ENCODE data around the gene NMRAL1. TPM values are rescaled to one million over a fixed set of nuclear protein-coding genes. Genes with fewer than 3 reads are reported as not detected.

Gene NMRAL1
- total RNA-seq, 1 experiment from 2014 or later: 71.1 TPM

DNA sequence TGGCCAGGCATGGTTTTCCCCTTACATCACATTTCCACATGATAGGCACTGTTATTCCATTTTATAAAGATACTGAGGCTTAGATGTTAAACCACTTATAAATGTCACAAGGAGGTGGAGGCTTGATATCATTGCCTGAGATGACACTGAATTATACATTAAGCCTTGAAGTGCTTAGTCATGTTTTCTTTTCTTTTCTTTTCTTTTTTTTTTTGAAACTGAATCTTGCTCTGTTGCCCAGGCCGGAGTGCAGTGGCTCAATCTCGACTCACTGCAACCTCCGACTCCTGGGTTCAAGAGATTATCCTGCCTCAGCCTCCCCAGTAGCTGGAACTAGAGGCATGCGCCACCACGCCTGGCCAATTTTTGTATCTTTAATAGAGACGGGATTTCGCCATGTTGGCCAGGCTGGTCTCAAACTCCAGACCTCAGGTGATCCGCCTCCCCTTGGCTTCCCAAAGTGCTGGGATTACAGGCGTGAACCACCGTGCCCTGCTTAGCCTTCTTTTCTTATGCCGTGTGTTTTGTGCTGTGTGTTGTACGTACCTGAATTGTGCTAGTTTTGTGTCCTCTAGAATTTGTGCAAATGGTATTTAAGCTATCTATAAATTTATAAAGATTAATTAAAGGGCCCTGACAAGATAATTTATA, 47.6 kb downstream of the NMRAL1 start:
- Mint-ChIP-seq H3K4me1 (ENCODE audit: low read depth, unreplicated experiment) (peaks cover 6% of the 10 kb centered on the region), H3K27ac (ENCODE audit: unreplicated experiment) (peak overlapping the region; percentile 99), H3K9me3 (ENCODE audit: unreplicated experiment) (no peaks in the 10 kb centered on the region), H3K36me3 (ENCODE audit: insufficient read depth, unreplicated experiment) (peaks cover 47% of the 10 kb centered on the region), H3K4me3 (ENCODE audit: unreplicated experiment) (peak overlapping the region; percentile 94), H3K27me3 (ENCODE audit: insufficient read depth, unreplicated experiment) (no peaks in the 10 kb centered on the region)
- H3K27me3 ChIP-seq (replicated peaks; ENCODE audit: control insufficient read depth, insufficient read depth, low read length): no peaks in the 10 kb centered on the region
- no peak for DNase-seq
- intact Hi-C loops (cut with micrococcal nuclease; ENCODE audit: unreplicated experiment): loop anchor here (5.0 kb wide), 2 partner anchors 50 to 185 kb away; partner anchors contain the start of genes HMOX2 and UBALD1
- CTCF ChIA-PET: no interaction called here
- peaks cover 9% of the 10 kb centered on the region; the same call in 1 of the 2 replicates for H3K4me1 ChIP-seq
- H3K4me3 ChIP-seq (ENCODE audit: low read depth, low read length): peak overlapping the region; percentile 50
- no peaks in the 10 kb centered on the region; the same call in 1 of the 2 replicates for H3K36me3 ChIP-seq (ENCODE audit: control insufficient read depth, insufficient read depth, low read length)
- TF ChIP-seq, protein P1, sequence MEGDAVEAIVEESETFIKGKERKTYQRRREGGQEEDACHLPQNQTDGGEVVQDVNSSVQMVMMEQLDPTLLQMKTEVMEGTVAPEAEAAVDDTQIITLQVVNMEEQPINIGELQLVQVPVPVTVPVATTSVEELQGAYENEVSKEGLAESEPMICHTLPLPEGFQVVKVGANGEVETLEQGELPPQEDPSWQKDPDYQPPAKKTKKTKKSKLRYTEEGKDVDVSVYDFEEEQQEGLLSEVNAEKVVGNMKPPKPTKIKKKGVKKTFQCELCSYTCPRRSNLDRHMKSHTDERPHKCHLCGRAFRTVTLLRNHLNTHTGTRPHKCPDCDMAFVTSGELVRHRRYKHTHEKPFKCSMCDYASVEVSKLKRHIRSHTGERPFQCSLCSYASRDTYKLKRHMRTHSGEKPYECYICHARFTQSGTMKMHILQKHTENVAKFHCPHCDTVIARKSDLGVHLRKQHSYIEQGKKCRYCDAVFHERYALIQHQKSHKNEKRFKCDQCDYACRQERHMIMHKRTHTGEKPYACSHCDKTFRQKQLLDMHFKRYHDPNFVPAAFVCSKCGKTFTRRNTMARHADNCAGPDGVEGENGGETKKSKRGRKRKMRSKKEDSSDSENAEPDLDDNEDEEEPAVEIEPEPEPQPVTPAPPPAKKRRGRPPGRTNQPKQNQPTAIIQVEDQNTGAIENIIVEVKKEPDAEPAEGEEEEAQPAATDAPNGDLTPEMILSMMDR (IDR thresholded peaks at IDR 0.05; ENCODE audit: insufficient read depth in 1 of 2, low read depth in 1 of 2, low read length in 1 of 2, severe bottlenecking in 1 of 2, unreplicated experiment in 1 of 2): no peak
- POLR2A ChIA-PET: interaction anchor here (0.6 kb wide), 1 partner anchor 425 kb away, joined by 3 read pairs; no protein-coding TSS in a partner anchor
- H3K9me3 ChIP-seq: no peaks in the 10 kb centered on the region
- TSS peak; percentile 52 for BruUV-seq (replicated peaks)

DNA sequence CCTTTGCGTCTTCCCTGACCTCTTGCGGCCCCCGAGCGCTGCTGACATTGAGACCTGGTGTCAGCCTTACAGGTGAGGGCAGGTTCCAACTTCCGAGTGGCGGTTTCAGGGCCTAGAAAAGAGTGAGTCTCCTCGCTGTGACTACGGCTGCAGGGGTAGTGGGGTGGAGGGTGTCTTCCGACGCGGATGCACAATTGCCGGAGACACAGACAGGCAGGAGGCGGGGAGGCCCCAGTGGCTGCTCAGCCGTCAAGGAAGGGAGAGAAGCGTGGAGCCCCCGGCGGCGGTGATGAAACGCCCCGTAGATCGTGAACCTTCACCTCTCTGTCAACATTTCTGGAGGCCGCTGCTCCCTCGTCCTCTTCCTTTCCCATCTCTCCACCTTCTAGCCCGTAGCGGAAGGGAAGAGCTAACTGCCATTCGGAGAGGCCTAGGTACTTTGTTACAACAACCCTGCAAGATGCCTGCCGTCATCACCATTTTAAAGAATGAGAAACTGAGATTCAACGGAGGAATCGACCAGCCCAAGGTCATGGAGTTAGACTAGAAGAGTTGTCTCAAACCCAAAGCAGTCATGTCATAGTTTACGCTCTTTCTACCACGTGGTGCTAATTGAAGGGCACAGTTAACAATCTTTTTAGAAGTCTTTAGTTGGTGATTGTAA, 48.3 kb downstream of the NMRAL1 start:
- DNase-seq: peak; percentile 67 to 72
- Mint-ChIP-seq H3K4me3 (ENCODE audit: unreplicated experiment) (peak overlapping the region; percentile 94), H3K36me3 (ENCODE audit: insufficient read depth, unreplicated experiment) (peaks cover 40% of the 10 kb centered on the region), H3K4me1 (ENCODE audit: low read depth, unreplicated experiment) (peaks cover 6% of the 10 kb centered on the region), H3K9me3 (ENCODE audit: unreplicated experiment) (no peaks in the 10 kb centered on the region), H3K27ac (ENCODE audit: unreplicated experiment) (peak overlapping the region; percentile 99), H3K27me3 (ENCODE audit: insufficient read depth, unreplicated experiment) (no peaks in the 10 kb centered on the region)
- CTCF ChIA-PET: no interaction called here
- Histone ChIP-seq H3K9me3 (no peaks in the 10 kb centered on the region), H3K4me1 (peaks cover 9% of the 10 kb centered on the region; the same call in 1 of the 2 replicates), H3K27me3 (replicated peaks; ENCODE audit: control insufficient read depth, insufficient read depth, low read length) (no peaks in the 10 kb centered on the region), H3K36me3 (ENCODE audit: control insufficient read depth, insufficient read depth, low read length) (no peaks in the 10 kb centered on the region; the same call in 1 of the 2 replicates), H3K4me3 (ENCODE audit: low read depth, low read length) (peak overlapping the region; percentile 50)
- intact Hi-C loops (cut with micrococcal nuclease; ENCODE audit: unreplicated experiment): loop anchor here (5.0 kb wide), 2 partner anchors 51 to 186 kb away; partner anchors contain the start of genes HMOX2 and UBALD1
- TF ChIP-seq, protein P1 (IDR thresholded peaks at IDR 0.05; ENCODE audit: insufficient read depth in 1 of 2, low read depth in 1 of 2, low read length in 1 of 2, severe bottlenecking in 1 of 2, unreplicated experiment in 1 of 2): no peak
- POLR2A ChIA-PET: interaction anchor here (0.6 kb wide), 1 partner anchor 425 kb away, joined by 3 read pairs; no protein-coding TSS in a partner anchor
- no TSS peak for BruUV-seq (replicated peaks)

DNA sequence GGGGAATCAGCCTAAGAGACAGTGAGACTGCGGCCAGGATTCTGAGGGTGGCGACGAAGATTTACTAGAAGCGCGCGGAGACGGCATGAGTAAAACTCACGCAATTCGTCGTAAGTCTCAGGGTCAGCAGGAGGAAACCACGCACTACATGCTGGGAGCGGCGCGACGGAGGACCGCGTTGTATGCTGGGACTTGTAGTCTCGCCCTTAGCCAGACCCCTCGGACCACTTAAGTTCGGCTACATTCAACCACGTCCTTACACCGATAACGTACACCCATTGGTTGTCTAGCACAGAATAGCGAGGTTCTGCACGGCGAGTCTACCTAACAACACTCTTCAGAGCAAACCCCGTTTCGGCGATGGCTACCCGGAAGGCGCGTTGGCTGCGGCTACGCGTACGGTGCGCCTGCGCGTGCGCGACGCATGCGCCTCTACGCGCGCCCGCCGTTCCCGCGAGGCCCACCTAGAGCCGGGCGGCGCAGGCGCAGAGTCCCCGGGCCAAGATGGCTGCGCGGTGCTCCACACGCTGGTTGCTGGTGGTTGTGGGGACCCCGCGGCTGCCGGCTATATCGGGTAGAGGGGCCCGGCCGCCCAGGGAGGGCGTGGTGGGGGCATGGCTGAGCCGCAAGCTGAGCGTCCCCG, 48.9 kb downstream of the NMRAL1 start, which contains the start of gene DNAJA3:
DNAJA3 (plus strand) TSS at position 491 of the 643 bp plus-strand sequence; CDS start at position 505, 14 bp downstream.
- TF ChIP-seq, protein P1 (IDR thresholded peaks at IDR 0.05; ENCODE audit: insufficient read depth in 1 of 2, low read depth in 1 of 2, low read length in 1 of 2, severe bottlenecking in 1 of 2, unreplicated experiment in 1 of 2): no peak
- Histone ChIP-seq H3K4me3 (ENCODE audit: low read depth, low read length) (peak within 1 kb of the TSS; percentile 50), H3K9me3 (no peaks in the 10 kb centered on the region), H3K4me1 (peaks cover 9% of the 10 kb centered on the region; the same call in 1 of the 2 replicates), H3K36me3 (ENCODE audit: control insufficient read depth, insufficient read depth, low read length) (no peaks in the 10 kb centered on the region), H3K27me3 (replicated peaks; ENCODE audit: control insufficient read depth, insufficient read depth, low read length) (no peaks in the 10 kb centered on the region)
- Mint-ChIP-seq H3K36me3 (ENCODE audit: insufficient read depth, unreplicated experiment) (peaks cover 37% of the 10 kb centered on the region), H3K4me1 (ENCODE audit: low read depth, unreplicated experiment) (peaks cover 6% of the 10 kb centered on the region), H3K27me3 (ENCODE audit: insufficient read depth, unreplicated experiment) (no peaks in the 10 kb centered on the region), H3K27ac (ENCODE audit: unreplicated experiment) (peak within 1 kb of the TSS; percentile 99), H3K4me3 (ENCODE audit: unreplicated experiment) (peak within 1 kb of the TSS; percentile 94), H3K9me3 (ENCODE audit: unreplicated experiment) (no peaks in the 10 kb centered on the region)
- intact Hi-C loops (cut with micrococcal nuclease; ENCODE audit: unreplicated experiment): loop anchor here (5.0 kb wide), 2 partner anchors 52 to 187 kb away; partner anchors contain the start of genes HMOX2 and UBALD1
- ChIA-PET CTCF (no interaction called here), POLR2A (no interaction called here)
- peak; percentile 89 to 91 for DNase-seq
- no TSS peak for BruUV-seq (replicated peaks)
